WTC11 (cell line): ENCODE data around the gene MYH11. TPM values are rescaled to one million over a fixed set of nuclear protein-coding genes. Genes with fewer than 3 reads are reported as not detected.

Source experiments
- ATAC-seq: fragments of 200-7000 bp; cut with Tn5 transposase; 2 replicates; pipeline ENCODE4 v1.10.0; 2021; ENCODE audit warnings: mild to moderate bottlenecking, moderate library complexity
- CTCF ChIA-PET: fragments of 300-600 bp; sonication (Branson Sonifier 250); formaldehyde crosslinking; loops from one replicate; lab custom pipeline; 2021; ENCODE audit warnings: antibody characterized with exemption; lab: Charles Lee
- POLR2A ChIA-PET: fragments of 350-600 bp; sonication (Branson Sonifier 250); formaldehyde crosslinking; loops from one replicate; lab custom pipeline; 2021; ENCODE audit warnings: antibody characterized with exemption; lab: Charles Lee
- DNase-seq: peaks from one replicate; pipeline ENCODE4 v3.0.0; 2021; ENCODE audit warnings: low spot score
- H3K27ac Mint-ChIP-seq: 2 replicates; pipeline ENCODE4 v1.8.0; 2021; ENCODE audit warnings: mixed read lengths
- H3K27me3 Mint-ChIP-seq: 2 replicates; pipeline ENCODE4 v1.8.0; 2021; ENCODE audit warnings: low read depth, mild to moderate bottlenecking, moderate library complexity, mixed read lengths
- H3K36me3 Mint-ChIP-seq: 2 replicates; pipeline ENCODE4 v1.8.0; 2021; ENCODE audit warnings: mixed read lengths
- H3K4me1 Mint-ChIP-seq: 2 replicates; pipeline ENCODE4 v1.8.0; 2022; ENCODE audit warnings: mixed read lengths
- H3K4me3 Mint-ChIP-seq: 2 replicates; pipeline ENCODE4 v1.8.0; 2021; ENCODE audit warnings: mild to moderate bottlenecking, moderate library complexity, mixed read lengths
- H3K9me3 Mint-ChIP-seq: 2 replicates; pipeline ENCODE4 v1.8.0; 2021; ENCODE audit warnings: mixed read lengths
- AR ChIP-seq: fragments of 250-450 bp; sonication (Bioruptor Pico); IDR thresholded peaks from 2 replicates; pipeline ENCODE4 v1.9.0; 2021; ENCODE audit warnings: mild to moderate bottlenecking
- CREM ChIP-seq: sonication (generic); formaldehyde crosslinking; IDR thresholded peaks from 2 replicates; pipeline ENCODE4 v1.8.1; 2022; ENCODE audit warnings: mild to moderate bottlenecking, missing genetic modification reagents, moderate library complexity
- FOXJ3 ChIP-seq: sonication (generic); formaldehyde crosslinking; IDR thresholded peaks from 2 replicates; pipeline ENCODE4 v1.9.0; 2021; ENCODE audit warnings: missing genetic modification reagents, mild to moderate bottlenecking, borderline replicate concordance
- FOXP1 ChIP-seq: sonication (generic); formaldehyde crosslinking; IDR thresholded peaks from 2 replicates; pipeline ENCODE4 v1.8.0; 2022; ENCODE audit warnings: missing genetic modification reagents, mild to moderate bottlenecking, moderate library complexity, borderline replicate concordance
- NFE2L1 ChIP-seq: sonication (generic); formaldehyde crosslinking; IDR thresholded peaks from 2 replicates; pipeline ENCODE4 v1.8.1; 2023; ENCODE audit warnings: missing genetic modification reagents
- NFYB ChIP-seq: sonication (generic); formaldehyde crosslinking; conservative IDR thresholded peaks from 2 replicates; pipeline ENCODE4 v1.8.0; 2022; ENCODE audit warnings: low read depth, missing genetic modification reagents
- STAT6 ChIP-seq: sonication (generic); formaldehyde crosslinking; conservative IDR thresholded peaks from 2 replicates; pipeline ENCODE4 v1.8.1; 2023; ENCODE audit warnings: mild to moderate bottlenecking, low read depth, missing genetic modification reagents, moderate library complexity
- TEAD1 ChIP-seq: sonication (generic); formaldehyde crosslinking; IDR thresholded peaks from 2 replicates; pipeline ENCODE4 v1.8.0; 2022; ENCODE audit warnings: mild to moderate bottlenecking, missing genetic modification reagents
- ZBTB21 ChIP-seq: sonication (generic); formaldehyde crosslinking; IDR thresholded peaks from 2 replicates; pipeline ENCODE4 v1.8.1; 2023; ENCODE audit warnings: mild to moderate bottlenecking, missing genetic modification reagents, borderline replicate concordance
- ZNF121 ChIP-seq: sonication (generic); formaldehyde crosslinking; IDR thresholded peaks from 2 replicates; pipeline ENCODE4 v1.8.0; 2023; ENCODE audit warnings: missing genetic modification reagents
- ZNF396 ChIP-seq: fragments of 250-450 bp; sonication (Bioruptor Pico); IDR thresholded peaks from 2 replicates; pipeline ENCODE4 v1.8.0; 2021; ENCODE audit warnings: mild to moderate bottlenecking, moderate library complexity, borderline replicate concordance
- ZNF423 ChIP-seq: fragments of 250-450 bp; sonication (Bioruptor Pico); IDR thresholded peaks from 2 replicates; pipeline ENCODE4 v2.1.2; 2022; ENCODE audit warnings: mild to moderate bottlenecking, moderate library complexity
- total RNA-seq: library from RNA; stranded (reverse); gene quantifications from 3 replicates; pipeline ENCODE4 v1.2.3, GENCODE V29; 2021
- TF ChIP-seq, protein P1 (sequence below): sonication (generic); formaldehyde crosslinking; IDR thresholded peaks from 2 replicates; pipeline ENCODE4 v1.8.0; 2022; ENCODE audit warnings: mild to moderate bottlenecking, missing genetic modification reagents
- TF ChIP-seq, protein P2 (sequence below): sonication (generic); formaldehyde crosslinking; IDR thresholded peaks from 2 replicates; pipeline ENCODE4 v1.8.0; 2022; ENCODE audit warnings: mild to moderate bottlenecking, missing genetic modification reagents
- TF ChIP-seq, protein P3 (sequence below): sonication (generic); formaldehyde crosslinking; IDR thresholded peaks from 2 replicates; pipeline ENCODE4 v1.8.1; 2023; ENCODE audit warnings: mild to moderate bottlenecking, missing genetic modification reagents, moderate library complexity
- TF ChIP-seq, protein P4 (sequence below): fragments of 250-450 bp; sonication (Bioruptor Pico); conservative IDR thresholded peaks from 2 replicates; pipeline ENCODE4 v1.9.0; 2021; ENCODE audit warnings: mild to moderate bottlenecking
- TF ChIP-seq, protein P5 (sequence below): sonication (generic); formaldehyde crosslinking; IDR thresholded peaks from 2 replicates; pipeline ENCODE4 v1.8.0; 2022; ENCODE audit warnings: missing genetic modification reagents

The MYH11 gene
- total RNA-seq, 1 experiment from 2014 or later = 0.74 TPM

GRCh38 chr16:15808071-15808470 lies 48.8 kb downstream of the MYH11 start (continued):
- TF ChIP-seq, protein P1, sequence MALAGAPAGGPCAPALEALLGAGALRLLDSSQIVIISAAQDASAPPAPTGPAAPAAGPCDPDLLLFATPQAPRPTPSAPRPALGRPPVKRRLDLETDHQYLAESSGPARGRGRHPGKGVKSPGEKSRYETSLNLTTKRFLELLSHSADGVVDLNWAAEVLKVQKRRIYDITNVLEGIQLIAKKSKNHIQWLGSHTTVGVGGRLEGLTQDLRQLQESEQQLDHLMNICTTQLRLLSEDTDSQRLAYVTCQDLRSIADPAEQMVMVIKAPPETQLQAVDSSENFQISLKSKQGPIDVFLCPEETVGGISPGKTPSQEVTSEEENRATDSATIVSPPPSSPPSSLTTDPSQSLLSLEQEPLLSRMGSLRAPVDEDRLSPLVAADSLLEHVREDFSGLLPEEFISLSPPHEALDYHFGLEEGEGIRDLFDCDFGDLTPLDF (CRISPR knock-in tag) = no peak
- TF ChIP-seq, protein P2, sequence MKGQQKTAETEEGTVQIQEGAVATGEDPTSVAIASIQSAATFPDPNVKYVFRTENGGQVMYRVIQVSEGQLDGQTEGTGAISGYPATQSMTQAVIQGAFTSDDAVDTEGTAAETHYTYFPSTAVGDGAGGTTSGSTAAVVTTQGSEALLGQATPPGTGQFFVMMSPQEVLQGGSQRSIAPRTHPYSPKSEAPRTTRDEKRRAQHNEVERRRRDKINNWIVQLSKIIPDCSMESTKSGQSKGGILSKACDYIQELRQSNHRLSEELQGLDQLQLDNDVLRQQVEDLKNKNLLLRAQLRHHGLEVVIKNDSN (CRISPR knock-in tag) = no peak
- TF ChIP-seq, protein P3, sequence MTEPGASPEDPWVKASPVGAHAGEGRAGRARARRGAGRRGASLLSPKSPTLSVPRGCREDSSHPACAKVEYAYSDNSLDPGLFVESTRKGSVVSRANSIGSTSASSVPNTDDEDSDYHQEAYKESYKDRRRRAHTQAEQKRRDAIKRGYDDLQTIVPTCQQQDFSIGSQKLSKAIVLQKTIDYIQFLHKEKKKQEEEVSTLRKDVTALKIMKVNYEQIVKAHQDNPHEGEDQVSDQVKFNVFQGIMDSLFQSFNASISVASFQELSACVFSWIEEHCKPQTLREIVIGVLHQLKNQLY = no peak
- TF ChIP-seq, protein P4, sequence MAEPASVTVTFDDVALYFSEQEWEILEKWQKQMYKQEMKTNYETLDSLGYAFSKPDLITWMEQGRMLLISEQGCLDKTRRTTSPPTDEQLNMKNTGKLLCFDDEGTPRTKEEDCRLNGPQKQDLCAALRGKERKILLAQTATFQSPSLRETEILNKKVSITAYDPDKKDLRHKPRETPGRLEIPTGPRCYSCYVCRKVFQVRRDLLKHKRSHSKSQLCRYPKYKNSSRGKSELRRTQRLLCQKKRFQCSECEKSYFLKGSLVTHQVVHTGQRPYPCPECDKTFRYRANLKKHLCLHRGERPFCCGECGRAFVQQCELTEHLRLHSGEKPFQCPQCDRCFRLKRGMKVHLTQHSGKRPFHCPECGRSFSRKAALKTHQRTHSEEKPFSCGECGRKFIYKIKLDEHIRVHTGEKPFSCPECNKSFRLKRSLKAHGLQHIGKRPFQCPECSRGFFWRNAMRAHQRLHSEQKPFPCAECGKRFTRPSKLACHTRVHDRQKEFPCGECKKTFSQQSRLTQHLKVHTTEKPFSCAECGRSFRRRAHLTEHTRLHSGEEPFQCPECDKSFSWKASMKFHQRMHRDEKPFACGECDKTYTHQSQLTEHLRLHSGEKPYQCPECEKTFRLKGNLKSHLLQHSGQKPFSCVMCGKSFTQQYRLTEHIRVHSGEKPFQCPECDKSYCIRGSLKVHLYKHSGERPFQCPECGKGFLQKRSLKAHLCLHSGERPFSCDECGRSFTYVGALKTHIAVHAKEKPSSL (CRISPR knock-in tag) = no peak
- TF ChIP-seq FOXJ3 = no peak
- TF ChIP-seq ZBTB21 (CRISPR knock-in tag) = no peak
- TF ChIP-seq TEAD1 (CRISPR knock-in tag) = no peak
- TF ChIP-seq NFYB (CRISPR knock-in tag) = no peak
- TF ChIP-seq, protein P5, sequence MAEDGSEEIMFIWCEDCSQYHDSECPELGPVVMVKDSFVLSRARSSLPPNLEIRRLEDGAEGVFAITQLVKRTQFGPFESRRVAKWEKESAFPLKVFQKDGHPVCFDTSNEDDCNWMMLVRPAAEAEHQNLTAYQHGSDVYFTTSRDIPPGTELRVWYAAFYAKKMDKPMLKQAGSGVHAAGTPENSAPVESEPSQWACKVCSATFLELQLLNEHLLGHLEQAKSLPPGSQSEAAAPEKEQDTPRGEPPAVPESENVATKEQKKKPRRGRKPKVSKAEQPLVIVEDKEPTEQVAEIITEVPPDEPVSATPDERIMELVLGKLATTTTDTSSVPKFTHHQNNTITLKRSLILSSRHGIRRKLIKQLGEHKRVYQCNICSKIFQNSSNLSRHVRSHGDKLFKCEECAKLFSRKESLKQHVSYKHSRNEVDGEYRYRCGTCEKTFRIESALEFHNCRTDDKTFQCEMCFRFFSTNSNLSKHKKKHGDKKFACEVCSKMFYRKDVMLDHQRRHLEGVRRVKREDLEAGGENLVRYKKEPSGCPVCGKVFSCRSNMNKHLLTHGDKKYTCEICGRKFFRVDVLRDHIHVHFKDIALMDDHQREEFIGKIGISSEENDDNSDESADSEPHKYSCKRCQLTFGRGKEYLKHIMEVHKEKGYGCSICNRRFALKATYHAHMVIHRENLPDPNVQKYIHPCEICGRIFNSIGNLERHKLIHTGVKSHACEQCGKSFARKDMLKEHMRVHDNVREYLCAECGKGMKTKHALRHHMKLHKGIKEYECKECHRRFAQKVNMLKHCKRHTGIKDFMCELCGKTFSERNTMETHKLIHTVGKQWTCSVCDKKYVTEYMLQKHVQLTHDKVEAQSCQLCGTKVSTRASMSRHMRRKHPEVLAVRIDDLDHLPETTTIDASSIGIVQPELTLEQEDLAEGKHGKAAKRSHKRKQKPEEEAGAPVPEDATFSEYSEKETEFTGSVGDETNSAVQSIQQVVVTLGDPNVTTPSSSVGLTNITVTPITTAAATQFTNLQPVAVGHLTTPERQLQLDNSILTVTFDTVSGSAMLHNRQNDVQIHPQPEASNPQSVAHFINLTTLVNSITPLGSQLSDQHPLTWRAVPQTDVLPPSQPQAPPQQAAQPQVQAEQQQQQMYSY = no peak
- TF ChIP-seq ZNF396 (CRISPR knock-in tag) = no peak
- no peak for TF ChIP-seq AR (CRISPR knock-in tag)
- no peak for TF ChIP-seq ZNF121 (CRISPR knock-in tag)

DNA sequence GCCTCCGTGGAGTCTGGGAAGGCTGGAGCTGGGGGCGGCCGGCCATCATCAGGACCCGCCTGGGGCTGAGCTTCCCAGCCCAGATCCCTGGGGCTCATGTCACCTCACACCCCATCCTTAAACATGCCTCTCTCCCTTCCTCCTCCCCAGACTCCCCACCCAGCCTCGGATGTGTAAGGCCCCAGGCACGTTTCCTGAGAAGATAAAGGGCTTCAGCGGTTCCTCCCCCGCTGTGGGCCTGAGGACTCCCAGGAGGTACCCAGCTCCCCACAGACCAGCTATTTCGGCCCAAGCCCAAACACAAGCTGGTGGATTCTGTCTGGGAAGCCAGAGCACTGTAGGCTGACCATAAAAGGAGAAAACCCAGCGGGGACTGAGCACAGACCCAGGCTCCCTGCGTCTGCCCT lies 49.2 kb downstream of the MYH11 start:
- POLR2A ChIA-PET = no interaction called here
- Mint-ChIP-seq H3K27me3 (no peaks in the 10 kb centered on the region), H3K27ac (no peak overlapping the region), H3K36me3 (no peaks in the 10 kb centered on the region), H3K4me1 (peaks cover 11% of the 10 kb centered on the region), H3K4me3 (no peak overlapping the region), H3K9me3 (no peaks in the 10 kb centered on the region)
- ATAC-seq = peak; percentile 88
- CTCF ChIA-PET = interaction anchor here (1.1 to 4.1 kb wide), 3 partner anchors 14 to 30 kb away, joined by 3 to 17 read pairs (median 17); no protein-coding TSS in a partner anchor
- TF ChIP-seq ZNF423 (peak; percentile 16; the same call in 1 of the 2 replicates), CREM (CRISPR knock-in tag) (no peak), FOXP1 (no peak), NFE2L1 (CRISPR knock-in tag) (no peak), STAT6 (CRISPR knock-in tag) (no peak)
- DNase-seq = peak; percentile 20
